Measurements from ENCODE around the gene DCLK3. TPM values are rescaled to one million over a fixed set of nuclear protein-coding genes. Genes with fewer than 3 reads are reported as not detected.

DCLK3 gene
- total and polyA plus RNA-seq, 2 of the 4 experiments (the other 2 are of a cell fraction): not detected

DNA sequence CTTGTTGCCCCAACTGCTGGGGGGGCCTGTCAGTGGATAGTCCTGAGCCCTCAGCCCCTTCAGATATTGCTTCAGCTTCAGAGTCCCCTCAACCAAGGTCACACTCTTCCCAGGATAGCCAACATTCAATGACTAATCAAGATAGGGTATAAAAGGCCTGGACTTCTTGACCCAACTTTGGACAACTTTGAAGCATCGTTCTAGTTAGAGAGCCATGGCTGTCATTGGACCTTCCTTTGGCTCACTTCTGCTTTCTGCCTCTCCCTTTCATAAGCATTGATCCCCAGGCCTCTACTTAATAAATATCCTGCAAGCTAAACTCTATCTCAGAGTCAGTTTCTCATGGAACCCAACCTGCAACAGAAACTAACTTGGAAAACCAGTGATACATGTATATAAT, 31.3 kb upstream of the DCLK3 start:
- in situ Hi-C loops (cut with MboI; ENCODE audit: low sequenced_read_pairs): no loop called here
- dilution Hi-C loops (cut with HindIII; ENCODE audit: low sequenced_read_pairs, unreplicated experiment): no loop called here

More for the DNA sequence above, 31.3 kb upstream of the DCLK3 start:
- no peak overlapping the region for H2AK9ac ChIP-seq (replicated peaks; ENCODE audit: low read depth, low read length, poor library complexity)
- no peak overlapping the region for H4K91ac ChIP-seq (ENCODE audit: insufficient read depth, low read depth, low read length)
- TF ChIP-seq MAFK (IDR thresholded peaks at IDR 0.05; ENCODE audit: low read depth, low read length) (no peak), SMC3 (IDR thresholded peaks at IDR 0.05; ENCODE audit: low read depth, low read length) (no peak), RFX5 (IDR thresholded peaks at IDR 0.05; ENCODE audit: low read depth, low read length) (no peak), CHD1 (IDR thresholded peaks at IDR 0.05; ENCODE audit: low read depth, low read length) (no peak), POLR2A (IDR thresholded peaks at IDR 0.05; ENCODE audit: low read depth, low read length) (no peak), CEBPB (IDR thresholded peaks at IDR 0.05; ENCODE audit: low read depth, low read length) (no peak), RAD21 (IDR thresholded peaks at IDR 0.05; ENCODE audit: low read length) (no peak), BHLHE40 (IDR thresholded peaks at IDR 0.05; ENCODE audit: low read depth, low read length) (no peak), RCOR1 (IDR thresholded peaks at IDR 0.05; ENCODE audit: insufficient replicate concordance, low read length) (no peak), CTCF (conservative IDR thresholded peaks at IDR 0.05; ENCODE audit: low read depth, low read length) (no peak), NFE2L2 (IDR thresholded peaks at IDR 0.05; ENCODE audit: low read depth, low read length) (no peak), MXI1 (IDR thresholded peaks at IDR 0.05; ENCODE audit: borderline replicate concordance, low read depth, low read length) (no peak), MAZ (IDR thresholded peaks at IDR 0.05; ENCODE audit: borderline replicate concordance, low read depth, low read length) (no peak), FOS (IDR thresholded peaks at IDR 0.05; ENCODE audit: low read depth, low read length) (no peak)
- TF ChIP-seq, protein P1, sequence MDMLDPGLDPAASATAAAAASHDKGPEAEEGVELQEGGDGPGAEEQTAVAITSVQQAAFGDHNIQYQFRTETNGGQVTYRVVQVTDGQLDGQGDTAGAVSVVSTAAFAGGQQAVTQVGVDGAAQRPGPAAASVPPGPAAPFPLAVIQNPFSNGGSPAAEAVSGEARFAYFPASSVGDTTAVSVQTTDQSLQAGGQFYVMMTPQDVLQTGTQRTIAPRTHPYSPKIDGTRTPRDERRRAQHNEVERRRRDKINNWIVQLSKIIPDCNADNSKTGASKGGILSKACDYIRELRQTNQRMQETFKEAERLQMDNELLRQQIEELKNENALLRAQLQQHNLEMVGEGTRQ (IDR thresholded peaks at IDR 0.05; ENCODE audit: low read depth, low read length): no peak
- TF ChIP-seq, protein P2, sequence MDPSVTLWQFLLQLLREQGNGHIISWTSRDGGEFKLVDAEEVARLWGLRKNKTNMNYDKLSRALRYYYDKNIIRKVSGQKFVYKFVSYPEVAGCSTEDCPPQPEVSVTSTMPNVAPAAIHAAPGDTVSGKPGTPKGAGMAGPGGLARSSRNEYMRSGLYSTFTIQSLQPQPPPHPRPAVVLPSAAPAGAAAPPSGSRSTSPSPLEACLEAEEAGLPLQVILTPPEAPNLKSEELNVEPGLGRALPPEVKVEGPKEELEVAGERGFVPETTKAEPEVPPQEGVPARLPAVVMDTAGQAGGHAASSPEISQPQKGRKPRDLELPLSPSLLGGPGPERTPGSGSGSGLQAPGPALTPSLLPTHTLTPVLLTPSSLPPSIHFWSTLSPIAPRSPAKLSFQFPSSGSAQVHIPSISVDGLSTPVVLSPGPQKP (IDR thresholded peaks at IDR 0.05; ENCODE audit: borderline replicate concordance, low read depth, low read length): no peak
- no peak overlapping the region for H3K14ac ChIP-seq (replicated peaks; ENCODE audit: low read depth, low read length)
- no peak overlapping the region for H3K27ac ChIP-seq (ENCODE audit: insufficient read depth, low read length)
- H2BK5ac ChIP-seq (ENCODE audit: low read depth, low read length, poor library complexity, severe bottlenecking): no peak overlapping the region
- no peak overlapping the region for H3K23ac ChIP-seq (ENCODE audit: low read depth, low read length)
- ATAC-seq (ENCODE audit: low read depth) (no peak), DNase-seq (no peak)
- H2AFZ ChIP-seq (replicated peaks; ENCODE audit: low read length, poor library complexity): no peak overlapping the region
- intact Hi-C loops (cut with micrococcal nuclease): no loop called here
- H3K79me1 ChIP-seq (ENCODE audit: low read depth in 1 of 2, low read length in 2 of 2): no peaks in the 10 kb centered on the region
- no peak overlapping the region for H2BK20ac ChIP-seq (ENCODE audit: low read depth, low read length)
- H3K18ac ChIP-seq (ENCODE audit: low read depth, low read length): no peak overlapping the region
- no peaks in the 10 kb centered on the region for H3K36me3 ChIP-seq (ENCODE audit: control insufficient read depth, insufficient read depth, low read length)
- H3K27me3 ChIP-seq (ENCODE audit: control insufficient read depth, insufficient read depth, low read length): no peaks in the 10 kb centered on the region
- H2BK15ac ChIP-seq (ENCODE audit: low read depth, low read length): no peak overlapping the region
- no peak overlapping the region for H3K4me3 ChIP-seq (ENCODE audit: insufficient read depth, low read depth, low read length)
- no peaks in the 10 kb centered on the region for H4K20me1 ChIP-seq (ENCODE audit: insufficient read depth, low read length)
- POLR2A ChIA-PET (ENCODE audit: unreplicated experiment): no interaction called here
- H3K4ac ChIP-seq (ENCODE audit: low read depth, low read length): no peak overlapping the region
- no TSS peak for BruUV-seq (replicated peaks)
- no peak overlapping the region for H2BK120ac ChIP-seq (ENCODE audit: low read depth, low read length)
- no peak overlapping the region for H3K9ac ChIP-seq (ENCODE audit: low read depth, low read length)
- no CpG with 5 or more reads among the region's 1 CpG for WGBS, 2 experiments (ENCODE audit: extremely low coverage in 2 of 2, insufficient read length in 1 of 2)
- CTCF ChIA-PET: no interaction called here
- no peak overlapping the region for H3K4me2 ChIP-seq (ENCODE audit: low read depth, low read length)
- H3K4me1 ChIP-seq (ENCODE audit: control insufficient read depth, insufficient read depth, low read length): no peaks in the 10 kb centered on the region
- no peak overlapping the region for H4K5ac ChIP-seq (ENCODE audit: low read depth, low read length)
- H3K9me3 ChIP-seq (ENCODE audit: control insufficient read depth, insufficient read depth, low read length): no peaks in the 10 kb centered on the region
- H2AK5ac ChIP-seq (ENCODE audit: low read depth, low read length): no peak overlapping the region
- H3K9me1 ChIP-seq (ENCODE audit: insufficient read depth, low read length): no peaks in the 10 kb centered on the region
- no peak overlapping the region for H4K8ac ChIP-seq (ENCODE audit: low read depth in 2 of 2, low read length in 2 of 2)
- no peak overlapping the region for H3K56ac ChIP-seq (ENCODE audit: extremely low read depth, insufficient read depth, low read length)
